Neuronal stem cell (in vitro differentiated cells): ENCODE data around the gene HHIP.

ENCODE experiments used
- DNase-seq: peaks from one replicate; pipeline ENCODE4 v3.0.0-alpha.2; 2013; ENCODE audit warnings: low spot score
- H2AFZ ChIP-seq: one replicate; pipeline ENCODE4 v1.6.1; 2013; ENCODE audit warnings: mild to moderate bottlenecking, low read length, inconsistent platforms
- H2AK5ac ChIP-seq: 2 replicates; pipeline ENCODE4 v1.6.1; 2013; ENCODE audit warnings: low read depth, mild to moderate bottlenecking, inconsistent platforms, low read length, moderate library complexity, mixed read lengths
- H2BK120ac ChIP-seq: 2 replicates; pipeline ENCODE4 v1.6.1; 2013; ENCODE audit warnings: low read depth, mild to moderate bottlenecking, inconsistent platforms, low read length, moderate library complexity, mixed read lengths
- H2BK12ac ChIP-seq: one replicate; pipeline ENCODE4 v1.6.1; 2013; ENCODE audit warnings: low read length, inconsistent platforms
- H2BK15ac ChIP-seq: 2 replicates; pipeline ENCODE4 v1.6.1; 2013; ENCODE audit warnings: mild to moderate bottlenecking, low read length, inconsistent platforms, mixed read lengths
- H2BK5ac ChIP-seq: one replicate; pipeline ENCODE4 v1.6.1; 2013; ENCODE audit warnings: inconsistent platforms, mild to moderate bottlenecking, low read length, moderate library complexity
- H3K14ac ChIP-seq: one replicate; pipeline ENCODE4 v1.6.1; 2013; ENCODE audit warnings: low read length, inconsistent platforms
- H3K18ac ChIP-seq: 2 replicates; pipeline ENCODE4 v1.6.1; 2013; ENCODE audit warnings: low read length, inconsistent platforms
- H3K23ac ChIP-seq: 2 replicates; pipeline ENCODE4 v1.6.1; 2013; ENCODE audit warnings: low read depth, mild to moderate bottlenecking, mixed read lengths, low read length, inconsistent platforms; ENCODE audit not compliant: poor library complexity
- H3K27ac ChIP-seq: replicated peaks from 3 replicates; pipeline ENCODE4 v1.5.1; 2013; ENCODE audit warnings: low read length, inconsistent platforms
- H3K27me3 ChIP-seq, 3 experiments: 2 replicates each; pipeline ENCODE4 v1.6.1; 2013; ENCODE audit warnings: low read length in 3 of 3, mild to moderate bottlenecking in 2 of 3, inconsistent platforms in 1 of 3, low read depth in 1 of 3, mixed read lengths in 1 of 3, moderate library complexity in 1 of 3; ENCODE audit not compliant: control insufficient read depth in 3 of 3, insufficient read depth in 3 of 3
- H3K36me3 ChIP-seq, 2 donors: replicated peaks in 1 of 2; 2 replicates each; pipeline ENCODE4 v1.6.1; 2013; ENCODE audit warnings: low read length in 2 of 2; ENCODE audit not compliant: control insufficient read depth in 2 of 2, insufficient read depth in 2 of 2
- H3K4ac ChIP-seq: 2 replicates; pipeline ENCODE4 v1.6.1; 2013; ENCODE audit warnings: inconsistent platforms, mild to moderate bottlenecking, low read length, moderate library complexity
- H3K4me1 ChIP-seq, 2 donors: 1 replicate in 1 of 2; 2 replicates in 1 of 2; pipeline ENCODE4 v1.6.1; 2013; ENCODE audit warnings: low read length in 2 of 2, low read depth in 1 of 2; ENCODE audit not compliant: control insufficient read depth in 2 of 2, insufficient read depth in 1 of 2
- H3K4me2 ChIP-seq: one replicate; pipeline ENCODE4 v1.6.1; 2013; ENCODE audit warnings: mild to moderate bottlenecking, low read length, inconsistent platforms; ENCODE audit not compliant: insufficient read depth, poor library complexity, severe bottlenecking
- H3K4me3 ChIP-seq, 2 donors: 2 replicates each; pipeline ENCODE4 v1.5.1; 2013; ENCODE audit warnings: low read length in 2 of 2, mild to moderate bottlenecking in 2 of 2, inconsistent platforms in 1 of 2, moderate library complexity in 1 of 2
- H3K79me1 ChIP-seq: one replicate; pipeline ENCODE4 v1.6.1; 2013; ENCODE audit warnings: low read depth, mild to moderate bottlenecking, inconsistent platforms, low read length, moderate library complexity
- H3K9ac ChIP-seq: one replicate; pipeline ENCODE4 v1.6.1; 2013; ENCODE audit warnings: mild to moderate bottlenecking, low read depth, low read length, inconsistent platforms; ENCODE audit not compliant: poor library complexity
- H3K9me3 ChIP-seq, 2 donors: replicated peaks in 1 of 2; 2 replicates each; pipeline versions ENCODE3 to v1.6.1; 2013; ENCODE audit warnings: low read length in 2 of 2, mild to moderate bottlenecking in 2 of 2, inconsistent platforms in 1 of 2, low read depth in 1 of 2, mixed read lengths in 1 of 2, moderate library complexity in 1 of 2; ENCODE audit not compliant: control insufficient read depth in 2 of 2, insufficient read depth in 1 of 2
- H4K8ac ChIP-seq: one replicate; pipeline ENCODE4 v1.6.1; 2013; ENCODE audit warnings: low read depth, mild to moderate bottlenecking, inconsistent platforms, low read length, moderate library complexity
- H4K91ac ChIP-seq: one replicate; pipeline ENCODE4 v1.6.1; 2013; ENCODE audit warnings: low read length, low read depth, mild to moderate bottlenecking, inconsistent platforms; ENCODE audit not compliant: poor library complexity
- WGBS, 2 donors: extraction: QIAGEN DNeasy Blood & Tissue Kit; methylation state at CpG; one replicate each; pipeline ENCODE4 v1.1.7; 2013; ENCODE audit warnings: missing lambda C conversion rate in 2 of 2, mixed read lengths in 1 of 2; ENCODE audit not compliant: insufficient read length in 2 of 2, insufficient replicate concordance in 1 of 2; ENCODE audit errors: extremely low coverage in 2 of 2; 5-methylcytosine and 5-hydroxymethylcytosine counted together

HHIP gene

GRCh38 chr4:144740316-144740715, 94.4 kb downstream of the HHIP start:
- no peaks in the 10 kb centered on the region for H3K27me3 ChIP-seq
- no peaks in the 10 kb centered on the region for H3K36me3 ChIP-seq
- no peak overlapping the region for H3K23ac ChIP-seq
- H2BK15ac ChIP-seq = no peak overlapping the region
- no peak overlapping the region for H2AK5ac ChIP-seq
- no peak overlapping the region for H4K8ac ChIP-seq
- no peaks in the 10 kb centered on the region for H3K9me3 ChIP-seq
- H3K4ac ChIP-seq = no peak overlapping the region
- DNase-seq = no peak
- no peak overlapping the region for H3K14ac ChIP-seq
- no peak overlapping the region for H2BK12ac ChIP-seq
- no peak overlapping the region for H2BK120ac ChIP-seq
- no peaks in the 10 kb centered on the region for H3K79me1 ChIP-seq
- H3K4me2 ChIP-seq = no peak overlapping the region
- WGBS, 2 donors = no CpG with 5 or more reads among the region's 1 CpG
- no peak overlapping the region for H3K27ac ChIP-seq
- H4K91ac ChIP-seq = no peak overlapping the region
- no peak overlapping the region for H2AFZ ChIP-seq
- H2BK5ac ChIP-seq = no peak overlapping the region
- H3K4me1 ChIP-seq = no peaks in the 10 kb centered on the region
- no peak overlapping the region for H3K18ac ChIP-seq
- no peak overlapping the region for H3K4me3 ChIP-seq
- no peak overlapping the region for H3K9ac ChIP-seq

- no CpG with 5 or more reads among the region's 4 CpGs for WGBS, 2 donors
- H3K9ac ChIP-seq = no peak overlapping the region
- H2BK12ac ChIP-seq = no peak overlapping the region
- no peak overlapping the region for H3K4me3 ChIP-seq
- H3K4me2 ChIP-seq = no peak overlapping the region
- H3K4me1 ChIP-seq = peaks cover 0 to 3% of the 10 kb centered on the region in 2 donors
- H3K36me3 ChIP-seq = no peaks in the 10 kb centered on the region
- no peak for DNase-seq
- H3K23ac ChIP-seq = no peak overlapping the region
- no peak overlapping the region for H3K4ac ChIP-seq
- H2BK5ac ChIP-seq = no peak overlapping the region
- H3K18ac ChIP-seq = no peak overlapping the region
- no peak overlapping the region for H2AK5ac ChIP-seq
- no peak overlapping the region for H2BK15ac ChIP-seq
- no peaks in the 10 kb centered on the region for H3K9me3 ChIP-seq
- no peak overlapping the region for H4K8ac ChIP-seq
- H3K79me1 ChIP-seq = no peaks in the 10 kb centered on the region
- no peaks in the 10 kb centered on the region for H3K27me3 ChIP-seq
- H3K27ac ChIP-seq = no peak overlapping the region
- H2BK120ac ChIP-seq = no peak overlapping the region
- H2AFZ ChIP-seq = no peak overlapping the region
- no peak overlapping the region for H4K91ac ChIP-seq
- no peak overlapping the region for H3K14ac ChIP-seq
Measured at GRCh38 chr4:144748814-144749555, 103.0 kb downstream of the HHIP start.

GRCh38 chr4:144750348-144750747, 104.4 kb downstream of the HHIP start:
- Histone ChIP-seq H3K27ac (no peak overlapping the region), H3K18ac (no peak overlapping the region), H2BK5ac (no peak overlapping the region), H3K9ac (no peak overlapping the region), H3K4ac (no peak overlapping the region), H3K23ac (no peak overlapping the region), H2BK15ac (no peak overlapping the region), H2BK120ac (no peak overlapping the region), H3K4me1 (peaks cover 0 to 3% of the 10 kb centered on the region in 2 donors), H2BK12ac (no peak overlapping the region), H3K4me2 (no peak overlapping the region), H3K9me3 (no peaks in the 10 kb centered on the region), H2AK5ac (no peak overlapping the region), H4K91ac (no peak overlapping the region), H3K4me3 (no peak overlapping the region), H3K79me1 (no peaks in the 10 kb centered on the region), H2AFZ (no peak overlapping the region), H4K8ac (no peak overlapping the region), H3K36me3 (no peaks in the 10 kb centered on the region), H3K27me3 (no peaks in the 10 kb centered on the region), H3K14ac (no peak overlapping the region)
- DNase-seq = no peak
- no CpG with 5 or more reads among the region's 2 CpGs for WGBS, 2 donors

GRCh38 chr4:144754562-144755410, 108.8 kb downstream of the HHIP start:
- no peak overlapping the region for H4K91ac ChIP-seq
- H4K8ac ChIP-seq = no peak overlapping the region
- H3K27me3 ChIP-seq = no peaks in the 10 kb centered on the region
- no peak overlapping the region for H3K4me3 ChIP-seq
- no peak overlapping the region for H2BK120ac ChIP-seq
- H3K23ac ChIP-seq = no peak overlapping the region
- H3K4me1 ChIP-seq = no peaks in the 10 kb centered on the region
- whole genome bisulfite sequencing, 2 donors = no CpG with 5 or more reads among the region's 3 CpGs
- H3K4ac ChIP-seq = no peak overlapping the region
- DNase-seq = no peak
- H3K27ac ChIP-seq = no peak overlapping the region
- H3K9ac ChIP-seq = no peak overlapping the region
- H3K9me3 ChIP-seq = no peaks in the 10 kb centered on the region
- H3K79me1 ChIP-seq = no peaks in the 10 kb centered on the region
- H2BK5ac ChIP-seq = no peak overlapping the region
- no peak overlapping the region for H2AK5ac ChIP-seq
- no peak overlapping the region for H2BK12ac ChIP-seq
- H3K18ac ChIP-seq = no peak overlapping the region
- no peak overlapping the region for H2BK15ac ChIP-seq
- H3K4me2 ChIP-seq = no peak overlapping the region
- no peaks in the 10 kb centered on the region for H3K36me3 ChIP-seq
- H3K14ac ChIP-seq = no peak overlapping the region
- H2AFZ ChIP-seq = no peak overlapping the region
